GM12878 (cell line): ENCODE data around the gene MEF2D. TPM values are rescaled to one million over a fixed set of nuclear protein-coding genes. Genes with fewer than 3 reads are reported as not detected.

Experiments used
- ATAC-seq: fragments of 200-7000 bp; cut with Tn5 transposase; 3 replicates; pipeline ENCODE4 v1.9.1; 2020; ENCODE audit warnings: mild to moderate bottlenecking, moderate library complexity
- BruUV-seq: library from RNA; stranded (reverse); fragments of 400-500 nt; replicated peaks from 2 replicates; lab custom pipeline; 2021; lab: Mats Ljungman, UMichigan
- CTCF ChIA-PET: fragments of 300-600 bp; sonication (Branson Sonifier 250); formaldehyde crosslinking; extraction: SDS; loops from one replicate; lab custom pipeline; 2021; ENCODE audit warnings: inconsistent platforms; lab: Yijun Ruan, JAX
- POLR2A ChIA-PET: fragments of 350-600 bp; formaldehyde crosslinking; extraction: SDS; loops from one replicate; lab custom pipeline; 2021; ENCODE audit warnings: inconsistent platforms; lab: Charles Lee
- RAD21 ChIA-PET: fragments of 300-600 bp; sonication (Branson Sonifier 250); formaldehyde crosslinking; loops from one replicate; lab custom pipeline; 2023; ENCODE audit warnings: antibody characterized with exemption; ENCODE audit not compliant: unreplicated experiment; lab: Charles Lee
- SMC1A ChIA-PET: fragments of 300-600 bp; sonication (Branson Sonifier 250); formaldehyde crosslinking; loops from one replicate; lab custom pipeline; 2023; ENCODE audit not compliant: unreplicated experiment, uncharacterized antibody; lab: Charles Lee
- DNase-seq: peaks from one replicate; pipeline ENCODE4 v3.0.0-alpha.2; 2011; ENCODE audit warnings: low read depth, low spot score
- FAIRE-seq: peaks from 3 replicates; lab custom pipeline; 2011; peaks lifted over from hg19 to GRCh38; lab: Jason Lieb, UNC
- H2AFZ ChIP-seq: 2 replicates; pipeline ENCODE4 v1.6.0; 2011; ENCODE audit warnings: low read depth, low read length, control low read depth; ENCODE audit not compliant: control insufficient read depth
- H3K27ac ChIP-seq: 2 replicates; pipeline ENCODE4 v1.5.1; 2011; ENCODE audit warnings: control low read depth; ENCODE audit not compliant: control insufficient read depth, insufficient read depth
- H3K27me3 ChIP-seq, 2 experiments: replicated peaks in 1 of 2; 2 replicates each; pipeline versions ENCODE4 v1.6.0 to v1.6.1; 2011; ENCODE audit warnings: low read length in 1 of 2; ENCODE audit not compliant: control insufficient read depth in 2 of 2, insufficient read depth in 2 of 2
- H3K36me3 ChIP-seq, 2 experiments: 2 replicates each; pipeline ENCODE4 v1.5.1; 2011; ENCODE audit warnings: low read length in 1 of 2; ENCODE audit not compliant: control insufficient read depth in 2 of 2, insufficient read depth in 2 of 2
- H3K4me1 ChIP-seq: 2 replicates; pipeline ENCODE4 v1.6.1; 2011; ENCODE audit warnings: mild to moderate bottlenecking, low read length, moderate library complexity, mixed read lengths; ENCODE audit not compliant: control insufficient read depth, insufficient read depth
- H3K4me2 ChIP-seq: 2 replicates; pipeline ENCODE4 v1.6.0; 2011; ENCODE audit warnings: control low read depth; ENCODE audit not compliant: control insufficient read depth, insufficient read depth
- H3K4me3 ChIP-seq: fragments of 200-600 bp; sonication (generic); 2 replicates; pipeline ENCODE4 v1.5.1; 2016
- H3K79me2 ChIP-seq: 2 replicates; pipeline ENCODE4 v1.6.0; 2011; ENCODE audit warnings: low read length; ENCODE audit not compliant: control insufficient read depth, insufficient read depth
- H3K9ac ChIP-seq: 2 replicates; pipeline ENCODE4 v1.8.0; 2011; ENCODE audit warnings: low read length, control low read depth, mixed read lengths; ENCODE audit not compliant: control insufficient read depth, insufficient read depth
- H3K9me3 ChIP-seq: replicated peaks from 3 replicates; pipeline ENCODE4 v1.5.1; 2011; ENCODE audit warnings: mild to moderate bottlenecking, low read length; ENCODE audit not compliant: control insufficient read depth, insufficient read depth
- H4K20me1 ChIP-seq: 2 replicates; pipeline ENCODE4 v1.6.0; 2011; ENCODE audit not compliant: control insufficient read depth, insufficient read depth
- FOS ChIP-seq: IDR thresholded peaks from 3 replicates; pipeline ENCODE4 v1.6.1; 2011; ENCODE audit warnings: borderline replicate concordance; ENCODE audit not compliant: insufficient read length; ENCODE audit errors: extremely low read depth
- GABPA ChIP-seq: IDR thresholded peaks from 2 replicates; pipeline ENCODE4 v1.6.1; 2014; ENCODE audit warnings: antibody characterized with exemption, low read depth, mild to moderate bottlenecking, inconsistent platforms
- NFYB ChIP-seq: IDR thresholded peaks from 2 replicates; pipeline ENCODE4 v1.6.1; 2011; ENCODE audit warnings: low read depth, mild to moderate bottlenecking, low read length, improper control_type of control experiment, moderate library complexity; ENCODE audit not compliant: insufficient read depth
- PKNOX1 ChIP-seq: fragments of 450-650 bp; IDR thresholded peaks from 2 replicates; pipeline ENCODE4 v1.6.1; 2016; ENCODE audit warnings: mild to moderate bottlenecking
- PRDM15 ChIP-seq: fragments of 450-650 bp; formaldehyde crosslinking; IDR thresholded peaks from 2 replicates; pipeline ENCODE4 v1.4.0; 2020; ENCODE audit warnings: mild to moderate bottlenecking, moderate library complexity
- SMAD5 ChIP-seq: IDR thresholded peaks from 2 replicates; pipeline ENCODE4 v1.6.1; 2016; ENCODE audit warnings: antibody characterized with exemption, low read depth
- STAT1 ChIP-seq: fragments of 450-650 bp; conservative IDR thresholded peaks from 2 replicates; pipeline ENCODE4 v1.6.1; 2014; ENCODE audit warnings: antibody characterized with exemption, mild to moderate bottlenecking
- ZBTB11 ChIP-seq: fragments of 450-650 bp; formaldehyde crosslinking; IDR thresholded peaks from 2 replicates; pipeline ENCODE4 v1.5.0; 2022; ENCODE audit warnings: mild to moderate bottlenecking, missing genetic modification characterization
- WGBS: methylation state at CpG from one replicate; pipeline ENCODE4 v1.1.6; 2016; ENCODE audit warnings: low lambda C conversion rate; ENCODE audit not compliant: insufficient replicate concordance, insufficient coverage; ENCODE audit errors: missing lambda C conversion rate; 5-methylcytosine and 5-hydroxymethylcytosine counted together
- in situ Hi-C: fragments of 300-500 bp; cut with MboI; formaldehyde crosslinking; loops from 9 replicates; pipeline ENCODE4 v1.14.3; 2018; ENCODE audit warnings: mixed read lengths
- intact Hi-C: fragments of 100-400 bp; cut with micrococcal nuclease; formaldehyde crosslinking; loops from one replicate; pipeline ENCODE4 v1.14.2; 2022; ENCODE audit not compliant: unreplicated experiment
- polyA plus RNA-seq, 11 experiments: library from polyadenylated mRNA; depleted of rRNA in 4 of 11; unstranded in 6 of 11; stranded (reverse) in 5 of 11; fragments of >200 nt; fragmentation: Nextera tagmentation in 4 of 11; fragmentation: Illumina TruSeq in 1 of 11; extraction: Ambion mirVana in 4 of 11; extraction: Trizol in 1 of 11; gene quantifications; 1 replicate in 1 of 11; 2 replicates in 10 of 11; pipeline versions ENCODE4 v1.2.1 to v1.2.3, GENCODE V29; 2011 to 2016; ENCODE audit warnings: inconsistent platforms in 2 of 11, missing spikeins in 2 of 11, low read depth in 1 of 11
- total RNA-seq, 4 experiments: library from RNA; depleted of rRNA in 3 of 4; stranded (reverse); fragments of >200 nt in 3 of 4; fragmentation: Illumina TruSeq in 1 of 4; extraction: Trizol in 1 of 4; gene quantifications; 2 replicates each; pipeline versions ENCODE4 v1.2.1 to v1.2.3, GENCODE V29; 2013 to 2021
- TF ChIP-seq, protein P1 (sequence below): fragments of 450-650 bp; formaldehyde crosslinking; IDR thresholded peaks from 2 replicates; pipeline ENCODE4 v1.4.0; 2022; ENCODE audit warnings: mild to moderate bottlenecking, moderate library complexity

Gene MEF2D
- total and polyA plus RNA-seq, 10 of the 15 experiments (the other 5 are each of a cell fraction or from before 2014, with no cell fraction given): 0.61 to 53.0 (median 15.2) TPM

- TF ChIP-seq SMAD5 (no peak), PKNOX1 (no peak), ZBTB11 (CRISPR knock-in tag) (no peak)
Observed at GRCh38 chr1:156549831-156550230, 49.3 kb upstream of the MEF2D start (continued).

DNA sequence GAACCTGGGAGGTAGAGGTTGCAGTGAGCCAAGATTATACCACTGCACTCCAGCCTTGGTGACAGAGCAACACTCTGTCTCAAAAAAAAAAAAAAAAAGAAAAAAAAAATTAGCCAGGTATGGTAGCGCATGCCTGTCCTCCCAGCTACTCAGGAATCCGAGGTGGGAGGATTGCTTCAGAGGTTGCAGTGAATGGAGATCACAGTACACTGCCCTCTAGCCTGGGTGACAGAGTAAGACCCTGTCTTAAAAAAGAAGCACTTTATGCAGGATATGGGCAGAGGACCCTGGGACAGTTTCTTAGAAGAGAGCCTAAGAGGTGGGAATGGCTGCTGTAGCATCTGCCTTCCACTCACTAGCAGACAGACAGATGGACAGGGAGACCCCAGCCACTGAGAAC is 48.8 kb upstream of the MEF2D start:
- ATAC-seq: no peak
- DNase-seq: no peak
- Histone ChIP-seq H3K4me2 (no peak overlapping the region), H4K20me1 (no peaks in the 10 kb centered on the region), H3K9ac (no peak overlapping the region), H3K27ac (no peak overlapping the region), H3K9me3 (no peaks in the 10 kb centered on the region), H3K27me3 (no peaks in the 10 kb centered on the region), H3K4me3 (no peak overlapping the region), H2AFZ (no peak overlapping the region), H3K36me3 (peaks cover 0 to 2% of the 10 kb centered on the region in 2 experiments; a peak in 3 of 4 replicates), H3K79me2 (no peaks in the 10 kb centered on the region), H3K4me1 (no peaks in the 10 kb centered on the region)
- no peak for FAIRE-seq
- SMC1A ChIA-PET: no interaction called here
- POLR2A ChIA-PET: no interaction called here
- RAD21 ChIA-PET: no interaction called here
- BruUV-seq: no TSS peak
- WGBS: 97% methylated on average over 2 of the region's 2 CpGs
- intact Hi-C loops: no loop called here
- in situ Hi-C loops: no loop called here
- CTCF ChIA-PET: interaction anchor here (0.7 kb wide), 1 partner anchor 47 kb away, joined by 3 read pairs; no protein-coding TSS in a partner anchor
- TF ChIP-seq NFYB (no peak), STAT1 (no peak), FOS (no peak), GABPA (no peak), PRDM15 (no peak)
- TF ChIP-seq, protein P1, sequence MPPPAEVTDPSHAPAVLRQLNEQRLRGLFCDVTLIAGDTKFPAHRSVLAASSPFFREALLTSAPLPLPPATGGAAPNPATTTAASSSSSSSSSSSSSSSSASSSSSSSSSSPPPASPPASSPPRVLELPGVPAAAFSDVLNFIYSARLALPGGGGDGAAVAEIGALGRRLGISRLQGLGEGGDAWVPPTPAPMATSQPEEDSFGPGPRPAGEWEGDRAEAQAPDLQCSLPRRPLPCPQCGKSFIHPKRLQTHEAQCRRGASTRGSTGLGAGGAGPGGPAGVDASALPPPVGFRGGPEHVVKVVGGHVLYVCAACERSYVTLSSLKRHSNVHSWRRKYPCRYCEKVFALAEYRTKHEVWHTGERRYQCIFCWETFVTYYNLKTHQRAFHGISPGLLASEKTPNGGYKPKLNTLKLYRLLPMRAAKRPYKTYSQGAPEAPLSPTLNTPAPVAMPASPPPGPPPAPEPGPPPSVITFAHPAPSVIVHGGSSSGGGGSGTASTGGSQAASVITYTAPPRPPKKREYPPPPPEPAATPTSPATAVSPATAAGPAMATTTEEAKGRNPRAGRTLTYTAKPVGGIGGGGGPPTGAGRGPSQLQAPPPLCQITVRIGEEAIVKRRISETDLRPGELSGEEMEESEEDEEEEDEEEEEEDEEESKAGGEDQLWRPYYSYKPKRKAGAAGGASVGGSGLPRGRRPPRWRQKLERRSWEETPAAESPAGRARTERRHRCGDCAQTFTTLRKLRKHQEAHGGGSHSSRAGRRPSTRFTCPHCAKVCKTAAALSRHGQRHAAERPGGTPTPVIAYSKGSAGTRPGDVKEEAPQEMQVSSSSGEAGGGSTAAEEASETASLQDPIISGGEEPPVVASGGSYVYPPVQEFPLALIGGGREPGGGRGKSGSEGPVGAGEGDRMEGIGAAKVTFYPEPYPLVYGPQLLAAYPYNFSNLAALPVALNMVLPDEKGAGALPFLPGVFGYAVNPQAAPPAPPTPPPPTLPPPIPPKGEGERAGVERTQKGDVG (CRISPR knock-in tag): no peak
